HepG2 (cell line): Measurements from ENCODE around the gene SCARB2. TPM values are rescaled to one million over a fixed set of nuclear protein-coding genes. Genes with fewer than 3 reads are reported as not detected.

Experiments used
- CBX5 ChIP-seq: sonication (generic); formaldehyde crosslinking; IDR thresholded peaks from 2 replicates; pipeline ENCODE4 v1.4.0; 2020; ENCODE audit warnings: missing genetic modification reagents, borderline replicate concordance
- ESRRA ChIP-seq: sonication (generic); formaldehyde crosslinking; IDR thresholded peaks from 2 replicates; pipeline ENCODE4 v1.5.1; 2020; ENCODE audit warnings: mild to moderate bottlenecking, low read depth, missing genetic modification reagents
- HNRNPLL ChIP-seq: fragments of 200-400 bp; formaldehyde crosslinking; IDR thresholded peaks from 2 replicates; pipeline ENCODE4 v1.6.1; 2017; ENCODE audit warnings: mild to moderate bottlenecking, low read depth, low read length; ENCODE audit not compliant: poor library complexity, severe bottlenecking
- MATR3 ChIP-seq: sonication (generic); formaldehyde crosslinking; IDR thresholded peaks from 2 replicates; pipeline ENCODE4 v1.4.0; 2020; ENCODE audit warnings: missing genetic modification reagents
- ONECUT2 ChIP-seq: sonication (generic); formaldehyde crosslinking; IDR thresholded peaks from 2 replicates; pipeline ENCODE4 v1.4.0; 2020; ENCODE audit warnings: missing genetic modification reagents
- PBX3 ChIP-seq: sonication (generic); formaldehyde crosslinking; IDR thresholded peaks from 2 replicates; pipeline ENCODE4 v1.8.1; 2023; ENCODE audit warnings: missing genetic modification reagents, inconsistent platforms, borderline replicate concordance
- PHB2 ChIP-seq: fragments of 450-650 bp; IDR thresholded peaks from 2 replicates; pipeline ENCODE4 v1.6.1; 2018; ENCODE audit not compliant: partially characterized antibody
- RARA ChIP-seq: IDR thresholded peaks from 2 replicates; pipeline ENCODE4 v1.6.1; 2016; ENCODE audit warnings: missing genetic modification reagents, missing compliant biosample characterization
- RBAK ChIP-seq: sonication (generic); formaldehyde crosslinking; IDR thresholded peaks from 2 replicates; pipeline ENCODE4 v1.5.1; 2020; ENCODE audit warnings: mild to moderate bottlenecking, missing genetic modification reagents
- ZIK1 ChIP-seq: sonication (generic); formaldehyde crosslinking; IDR thresholded peaks from 2 replicates; pipeline ENCODE4 v1.5.0; 2020; ENCODE audit warnings: mild to moderate bottlenecking, low read depth, missing genetic modification reagents, borderline replicate concordance
- ZNF207 ChIP-seq: fragments of 450-650 bp; IDR thresholded peaks from 2 replicates; pipeline ENCODE4 v1.6.1; 2016; ENCODE audit warnings: antibody characterized with exemption, borderline replicate concordance
- ZNF230 ChIP-seq: sonication (generic); formaldehyde crosslinking; IDR thresholded peaks from 2 replicates; pipeline ENCODE4 v1.4.0; 2020; ENCODE audit warnings: mild to moderate bottlenecking, missing genetic modification reagents
- ZNF33B ChIP-seq: sonication (generic); formaldehyde crosslinking; IDR thresholded peaks from 2 replicates; pipeline ENCODE4 v1.5.1; 2020; ENCODE audit warnings: mild to moderate bottlenecking, missing genetic modification reagents
- ZNF530 ChIP-seq: sonication (generic); formaldehyde crosslinking; IDR thresholded peaks from 2 replicates; pipeline ENCODE4 v1.5.0; 2020; ENCODE audit warnings: low read depth, mild to moderate bottlenecking, missing genetic modification reagents
- ZNF549 ChIP-seq: sonication (generic); formaldehyde crosslinking; IDR thresholded peaks from 2 replicates; pipeline ENCODE4 v1.5.0; 2020; ENCODE audit warnings: missing genetic modification reagents
- ZNF572 ChIP-seq: sonication (generic); formaldehyde crosslinking; IDR thresholded peaks from 2 replicates; pipeline ENCODE4 v1.5.1; 2020; ENCODE audit warnings: mild to moderate bottlenecking, missing genetic modification reagents
- ZNF614 ChIP-seq: IDR thresholded peaks from 2 replicates; pipeline ENCODE4 v1.6.1; 2018; ENCODE audit warnings: missing biosample characterization, missing genetic modification reagents, inconsistent platforms, borderline replicate concordance
- ZNF619 ChIP-seq: sonication (generic); formaldehyde crosslinking; IDR thresholded peaks from 2 replicates; pipeline ENCODE4 v1.4.0; 2020; ENCODE audit warnings: mild to moderate bottlenecking, missing genetic modification reagents
- polyA plus RNA-seq, 8 experiments: library from polyadenylated mRNA; depleted of rRNA in 3 of 8; stranded (reverse) in 7 of 8; unstranded in 1 of 8; fragments of >200 nt; fragmentation: Illumina TruSeq in 4 of 8; extraction: Trizol in 4 of 8; gene quantifications; 2 replicates each; pipeline versions ENCODE4 v1.2.1 to v1.2.3, GENCODE V29; 2011 to 2016; ENCODE audit warnings: low read depth in 4 of 8, missing spikeins in 1 of 8, mixed read lengths in 1 of 8; ENCODE audit not compliant: insufficient read depth in 1 of 8
- total RNA-seq, 5 experiments: library from RNA; depleted of rRNA; stranded (reverse); fragments of >200 nt; fragmentation: Illumina TruSeq; extraction: Trizol; gene quantifications; 2 replicates each; pipeline ENCODE4 v1.2.3, GENCODE V29; 2016; ENCODE audit warnings: low read depth in 1 of 5
- TF ChIP-seq, protein P1 (sequence below): sonication (generic); formaldehyde crosslinking; IDR thresholded peaks from 2 replicates; pipeline ENCODE4 v1.8.1; 2023; ENCODE audit warnings: mild to moderate bottlenecking, missing genetic modification reagents
- TF ChIP-seq, protein P2 (sequence below): sonication (generic); formaldehyde crosslinking; IDR thresholded peaks from 2 replicates; pipeline ENCODE4 v1.4.0; 2020; ENCODE audit warnings: missing genetic modification reagents
- TF ChIP-seq, protein P3 (sequence below): sonication (generic); formaldehyde crosslinking; IDR thresholded peaks from 2 replicates; pipeline ENCODE4 v1.9.0; 2021; ENCODE audit warnings: missing genetic modification reagents, borderline replicate concordance

Gene SCARB2
- total and polyA plus RNA-seq, 2 of the 13 experiments (the other 11 are each of a cell fraction or from before 2014, with no cell fraction given) = 40.6 to 43.4 TPM

- peak; percentile 67; the same call in 1 of the 2 replicates for TF ChIP-seq CBX5
- TF ChIP-seq HNRNPLL = peak; percentile 87
- TF ChIP-seq ZNF230 (CRISPR knock-in tag) = no peak
- TF ChIP-seq ONECUT2 (CRISPR knock-in tag) = no peak
- no peak for TF ChIP-seq RBAK (CRISPR knock-in tag)
- TF ChIP-seq ZNF33B = peak; percentile 51; the same call in 1 of the 2 replicates
- TF ChIP-seq ZNF530 (CRISPR knock-in tag) = no peak
- TF ChIP-seq ZNF619 (CRISPR knock-in tag) = 0 out of 2 replicates have a peak, but pooled peaks have one; percentile 51
- 0 out of 2 replicates have a peak, but pooled peaks have one; percentile 9 for TF ChIP-seq RARA (CRISPR knock-in tag)
- TF ChIP-seq, protein P1, sequence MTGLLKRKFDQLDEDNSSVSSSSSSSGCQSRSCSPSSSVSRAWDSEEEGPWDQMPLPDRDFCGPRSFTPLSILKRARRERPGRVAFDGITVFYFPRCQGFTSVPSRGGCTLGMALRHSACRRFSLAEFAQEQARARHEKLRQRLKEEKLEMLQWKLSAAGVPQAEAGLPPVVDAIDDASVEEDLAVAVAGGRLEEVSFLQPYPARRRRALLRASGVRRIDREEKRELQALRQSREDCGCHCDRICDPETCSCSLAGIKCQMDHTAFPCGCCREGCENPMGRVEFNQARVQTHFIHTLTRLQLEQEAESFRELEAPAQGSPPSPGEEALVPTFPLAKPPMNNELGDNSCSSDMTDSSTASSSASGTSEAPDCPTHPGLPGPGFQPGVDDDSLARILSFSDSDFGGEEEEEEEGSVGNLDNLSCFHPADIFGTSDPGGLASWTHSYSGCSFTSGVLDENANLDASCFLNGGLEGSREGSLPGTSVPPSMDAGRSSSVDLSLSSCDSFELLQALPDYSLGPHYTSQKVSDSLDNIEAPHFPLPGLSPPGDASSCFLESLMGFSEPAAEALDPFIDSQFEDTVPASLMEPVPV (CRISPR knock-in tag) = no peak; the same call in 1 of the 2 replicates
- peak; percentile 74 for TF ChIP-seq ZIK1 (CRISPR knock-in tag)
- no peak for TF ChIP-seq ZNF549 (CRISPR knock-in tag)
- TF ChIP-seq PHB2 = no peak
- TF ChIP-seq ZNF207 = no peak
- no peak for TF ChIP-seq MATR3 (CRISPR knock-in tag)
- no peak for TF ChIP-seq PBX3
- TF ChIP-seq, protein P2, sequence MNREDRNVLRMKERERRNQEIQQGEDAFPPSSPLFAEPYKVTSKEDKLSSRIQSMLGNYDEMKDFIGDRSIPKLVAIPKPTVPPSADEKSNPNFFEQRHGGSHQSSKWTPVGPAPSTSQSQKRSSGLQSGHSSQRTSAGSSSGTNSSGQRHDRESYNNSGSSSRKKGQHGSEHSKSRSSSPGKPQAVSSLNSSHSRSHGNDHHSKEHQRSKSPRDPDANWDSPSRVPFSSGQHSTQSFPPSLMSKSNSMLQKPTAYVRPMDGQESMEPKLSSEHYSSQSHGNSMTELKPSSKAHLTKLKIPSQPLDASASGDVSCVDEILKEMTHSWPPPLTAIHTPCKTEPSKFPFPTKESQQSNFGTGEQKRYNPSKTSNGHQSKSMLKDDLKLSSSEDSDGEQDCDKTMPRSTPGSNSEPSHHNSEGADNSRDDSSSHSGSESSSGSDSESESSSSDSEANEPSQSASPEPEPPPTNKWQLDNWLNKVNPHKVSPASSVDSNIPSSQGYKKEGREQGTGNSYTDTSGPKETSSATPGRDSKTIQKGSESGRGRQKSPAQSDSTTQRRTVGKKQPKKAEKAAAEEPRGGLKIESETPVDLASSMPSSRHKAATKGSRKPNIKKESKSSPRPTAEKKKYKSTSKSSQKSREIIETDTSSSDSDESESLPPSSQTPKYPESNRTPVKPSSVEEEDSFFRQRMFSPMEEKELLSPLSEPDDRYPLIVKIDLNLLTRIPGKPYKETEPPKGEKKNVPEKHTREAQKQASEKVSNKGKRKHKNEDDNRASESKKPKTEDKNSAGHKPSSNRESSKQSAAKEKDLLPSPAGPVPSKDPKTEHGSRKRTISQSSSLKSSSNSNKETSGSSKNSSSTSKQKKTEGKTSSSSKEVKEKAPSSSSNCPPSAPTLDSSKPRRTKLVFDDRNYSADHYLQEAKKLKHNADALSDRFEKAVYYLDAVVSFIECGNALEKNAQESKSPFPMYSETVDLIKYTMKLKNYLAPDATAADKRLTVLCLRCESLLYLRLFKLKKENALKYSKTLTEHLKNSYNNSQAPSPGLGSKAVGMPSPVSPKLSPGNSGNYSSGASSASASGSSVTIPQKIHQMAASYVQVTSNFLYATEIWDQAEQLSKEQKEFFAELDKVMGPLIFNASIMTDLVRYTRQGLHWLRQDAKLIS = no peak
- TF ChIP-seq ESRRA (CRISPR knock-in tag) = peak; percentile 24; the same call in 1 of the 2 replicates
- 0 out of 2 replicates have a peak, but pooled peaks have one; percentile 17 for TF ChIP-seq ZNF572 (CRISPR knock-in tag)
- TF ChIP-seq, protein P3, sequence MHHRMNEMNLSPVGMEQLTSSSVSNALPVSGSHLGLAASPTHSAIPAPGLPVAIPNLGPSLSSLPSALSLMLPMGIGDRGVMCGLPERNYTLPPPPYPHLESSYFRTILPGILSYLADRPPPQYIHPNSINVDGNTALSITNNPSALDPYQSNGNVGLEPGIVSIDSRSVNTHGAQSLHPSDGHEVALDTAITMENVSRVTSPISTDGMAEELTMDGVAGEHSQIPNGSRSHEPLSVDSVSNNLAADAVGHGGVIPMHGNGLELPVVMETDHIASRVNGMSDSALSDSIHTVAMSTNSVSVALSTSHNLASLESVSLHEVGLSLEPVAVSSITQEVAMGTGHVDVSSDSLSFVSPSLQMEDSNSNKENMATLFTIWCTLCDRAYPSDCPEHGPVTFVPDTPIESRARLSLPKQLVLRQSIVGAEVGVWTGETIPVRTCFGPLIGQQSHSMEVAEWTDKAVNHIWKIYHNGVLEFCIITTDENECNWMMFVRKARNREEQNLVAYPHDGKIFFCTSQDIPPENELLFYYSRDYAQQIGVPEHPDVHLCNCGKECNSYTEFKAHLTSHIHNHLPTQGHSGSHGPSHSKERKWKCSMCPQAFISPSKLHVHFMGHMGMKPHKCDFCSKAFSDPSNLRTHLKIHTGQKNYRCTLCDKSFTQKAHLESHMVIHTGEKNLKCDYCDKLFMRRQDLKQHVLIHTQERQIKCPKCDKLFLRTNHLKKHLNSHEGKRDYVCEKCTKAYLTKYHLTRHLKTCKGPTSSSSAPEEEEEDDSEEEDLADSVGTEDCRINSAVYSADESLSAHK (CRISPR knock-in tag) = no peak
- TF ChIP-seq ZNF614 (CRISPR knock-in tag) = no peak; the same call in 1 of the 2 replicates
Measured at GRCh38 chr4:76213415-76214176, at the start of gene SCARB2 (continued).
